ENCODE results near the gene RC3H2. TPM values are rescaled to one million over a fixed set of nuclear protein-coding genes. Genes with fewer than 3 reads are reported as not detected.
"Not testable (repeated sequence)": the region's sequence is repeated elsewhere in the genome, so short reads cannot be mapped to it uniquely, and the experiment has no call there.

The RC3H2 gene
- total RNA-seq, 2 donors from 2014 or later: 56.4 to 60.1 TPM

- no peaks in the 10 kb centered on the region for H3K4me1 ChIP-seq (ENCODE audit: control insufficient read depth, insufficient read depth, low read length)
- peak overlapping the region; percentile 85 for H3K9ac ChIP-seq (ENCODE audit: extremely low read depth, low read length, poor library complexity, severe bottlenecking)
- no peaks in the 10 kb centered on the region for H3K9me3 ChIP-seq (ENCODE audit: control insufficient read depth, low read length)
- peaks cover 25% of the 10 kb centered on the region for H3K36me3 ChIP-seq (ENCODE audit: control insufficient read depth, insufficient read depth, low read length)
- H3K27me3 Mint-ChIP-seq (ENCODE audit: insufficient read depth): no peaks in the 10 kb centered on the region
- H3K27me3 ChIP-seq (ENCODE audit: control insufficient read depth, insufficient read depth, low read length, poor library complexity, severe bottlenecking): no peaks in the 10 kb centered on the region
- H3K4me1 Mint-ChIP-seq: peaks cover 9% of the 10 kb centered on the region
- H3K36me3 Mint-ChIP-seq (ENCODE audit: low read depth): peaks cover 20% of the 10 kb centered on the region
- DNase-seq: no peak
- WGBS, 2 experiments (ENCODE audit: insufficient coverage in 1 of 2, insufficient read length in 1 of 2): 8 to 11% methylated on average over 9 of the region's 9 CpGs
- no peaks in the 10 kb centered on the region for H3K9me3 Mint-ChIP-seq
- peak overlapping the region; percentile 99 for H3K27ac Mint-ChIP-seq
- H3K4me3 ChIP-seq (ENCODE audit: low read length): peak overlapping the region; percentile 98
- H3K4me3 Mint-ChIP-seq: peak overlapping the region; percentile 91
- peak overlapping the region; percentile 52 for H3K27ac ChIP-seq (ENCODE audit: low read depth, low read length)
- TF ChIP-seq, protein P1, sequence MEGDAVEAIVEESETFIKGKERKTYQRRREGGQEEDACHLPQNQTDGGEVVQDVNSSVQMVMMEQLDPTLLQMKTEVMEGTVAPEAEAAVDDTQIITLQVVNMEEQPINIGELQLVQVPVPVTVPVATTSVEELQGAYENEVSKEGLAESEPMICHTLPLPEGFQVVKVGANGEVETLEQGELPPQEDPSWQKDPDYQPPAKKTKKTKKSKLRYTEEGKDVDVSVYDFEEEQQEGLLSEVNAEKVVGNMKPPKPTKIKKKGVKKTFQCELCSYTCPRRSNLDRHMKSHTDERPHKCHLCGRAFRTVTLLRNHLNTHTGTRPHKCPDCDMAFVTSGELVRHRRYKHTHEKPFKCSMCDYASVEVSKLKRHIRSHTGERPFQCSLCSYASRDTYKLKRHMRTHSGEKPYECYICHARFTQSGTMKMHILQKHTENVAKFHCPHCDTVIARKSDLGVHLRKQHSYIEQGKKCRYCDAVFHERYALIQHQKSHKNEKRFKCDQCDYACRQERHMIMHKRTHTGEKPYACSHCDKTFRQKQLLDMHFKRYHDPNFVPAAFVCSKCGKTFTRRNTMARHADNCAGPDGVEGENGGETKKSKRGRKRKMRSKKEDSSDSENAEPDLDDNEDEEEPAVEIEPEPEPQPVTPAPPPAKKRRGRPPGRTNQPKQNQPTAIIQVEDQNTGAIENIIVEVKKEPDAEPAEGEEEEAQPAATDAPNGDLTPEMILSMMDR (conservative IDR thresholded peaks at IDR 0.05): no peak
Measured at GRCh38 chr9:122912671-122912963, 7.5 kb upstream of the RC3H2 start.

DNA sequence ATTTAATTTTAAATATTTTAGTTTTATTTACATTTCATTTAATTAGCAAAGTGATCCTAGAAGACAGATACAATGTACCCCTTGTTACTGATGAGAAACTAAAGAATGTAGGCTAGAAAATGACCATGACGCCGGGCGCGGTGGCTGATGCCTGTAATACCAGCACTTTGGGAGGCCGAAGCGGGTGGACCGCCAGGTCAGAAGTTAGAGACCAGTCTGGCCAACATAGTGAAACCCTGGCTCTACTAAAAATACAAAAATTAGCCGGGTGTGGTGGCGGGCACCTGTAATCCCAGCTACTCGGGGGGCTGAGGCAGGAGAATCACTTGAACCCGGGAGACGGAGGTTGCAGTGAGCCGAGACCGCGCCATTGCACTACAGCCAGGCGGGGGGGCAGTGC lies 963 bp upstream of the RC3H2 start:
- peaks cover 18% of the 10 kb centered on the region for H3K36me3 Mint-ChIP-seq (ENCODE audit: low read depth)
- not testable (repeated sequence) for H3K9me3 ChIP-seq (ENCODE audit: control insufficient read depth, low read length); H3K4me1 Mint-ChIP-seq; H3K4me3 Mint-ChIP-seq; H3K27ac Mint-ChIP-seq; DNase-seq; H3K27ac ChIP-seq (ENCODE audit: low read depth, low read length); H3K27me3 ChIP-seq (ENCODE audit: control insufficient read depth, insufficient read depth, low read length, poor library complexity, severe bottlenecking); H3K4me3 ChIP-seq (ENCODE audit: low read length); H3K27me3 Mint-ChIP-seq (ENCODE audit: insufficient read depth); H3K9ac ChIP-seq (ENCODE audit: extremely low read depth, low read length, poor library complexity, severe bottlenecking); H3K4me1 ChIP-seq (ENCODE audit: control insufficient read depth, insufficient read depth, low read length); H3K9me3 Mint-ChIP-seq
- peaks cover 22% of the 10 kb centered on the region for H3K36me3 ChIP-seq (ENCODE audit: control insufficient read depth, insufficient read depth, low read length)
- WGBS, 2 experiments (ENCODE audit: insufficient coverage in 1 of 2, insufficient read length in 1 of 2): 96 to 98% methylated on average over 7 to 16 of the region's 16 CpGs

DNA sequence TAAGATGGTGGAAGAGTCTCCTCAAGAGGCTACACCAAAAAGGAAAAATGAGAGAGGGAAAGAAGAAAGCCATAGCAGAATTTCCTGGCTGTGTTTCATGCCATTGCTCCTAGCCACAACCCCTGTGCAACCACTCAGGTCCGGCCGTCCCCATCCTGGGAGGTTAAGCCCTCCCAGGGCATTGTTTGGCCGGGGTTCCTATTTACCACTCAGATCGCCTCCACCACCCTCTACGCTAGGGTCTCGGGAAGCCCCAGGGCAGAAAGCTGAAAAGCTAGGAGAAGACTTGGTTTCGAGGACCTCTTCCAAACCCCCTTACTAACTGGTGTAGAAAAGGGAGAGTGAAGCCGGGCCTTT lies 715 bp downstream of the RC3H2 start:
- Histone ChIP-seq H3K27ac (ENCODE audit: low read depth, low read length) (peak overlapping the region; percentile 84), H3K4me3 (ENCODE audit: low read length) (peak overlapping the region; percentile 89), H3K4me1 (ENCODE audit: control insufficient read depth, insufficient read depth, low read length) (no peaks in the 10 kb centered on the region), H3K9ac (ENCODE audit: extremely low read depth, low read length, poor library complexity, severe bottlenecking) (peak overlapping the region; percentile 91), H3K36me3 (ENCODE audit: control insufficient read depth, insufficient read depth, low read length) (peaks cover 5% of the 10 kb centered on the region), H3K27me3 (ENCODE audit: control insufficient read depth, insufficient read depth, low read length, poor library complexity, severe bottlenecking) (no peaks in the 10 kb centered on the region), H3K9me3 (ENCODE audit: control insufficient read depth, low read length) (no peaks in the 10 kb centered on the region)
- peak overlapping the region; percentile 93 for H3K27ac Mint-ChIP-seq
- TF ChIP-seq, protein P1 (conservative IDR thresholded peaks at IDR 0.05): no peak
- DNase-seq: peak; percentile 86
- H3K27me3 Mint-ChIP-seq (ENCODE audit: insufficient read depth): no peaks in the 10 kb centered on the region
- H3K4me1 Mint-ChIP-seq: peaks cover 10% of the 10 kb centered on the region
- WGBS, 2 experiments (ENCODE audit: insufficient coverage in 1 of 2, insufficient read length in 1 of 2): 1% methylated on average over 8 of the region's 8 CpGs; no CpG with 5 or more reads in 1 of the 2 experiments
- peaks cover 11% of the 10 kb centered on the region for H3K36me3 Mint-ChIP-seq (ENCODE audit: low read depth)
- H3K9me3 Mint-ChIP-seq: no peaks in the 10 kb centered on the region
- peak overlapping the region; percentile 88 for H3K4me3 Mint-ChIP-seq

GRCh38 chr9:122900791-122901190 lies 4.4 kb downstream of the RC3H2 start:
- Histone ChIP-seq H3K27ac (ENCODE audit: low read depth, low read length) (no peak overlapping the region), H3K4me3 (ENCODE audit: low read length) (no peak overlapping the region), H3K9me3 (ENCODE audit: control insufficient read depth, low read length) (no peaks in the 10 kb centered on the region), H3K27me3 (ENCODE audit: control insufficient read depth, insufficient read depth, low read length, poor library complexity, severe bottlenecking) (no peaks in the 10 kb centered on the region), H3K4me1 (ENCODE audit: control insufficient read depth, insufficient read depth, low read length) (no peaks in the 10 kb centered on the region), H3K36me3 (ENCODE audit: control insufficient read depth, insufficient read depth, low read length) (peaks cover 25% of the 10 kb centered on the region), H3K9ac (ENCODE audit: extremely low read depth, low read length, poor library complexity, severe bottlenecking) (no peak overlapping the region)
- TF ChIP-seq, protein P1 (conservative IDR thresholded peaks at IDR 0.05): no peak
- no peaks in the 10 kb centered on the region for H3K27me3 Mint-ChIP-seq (ENCODE audit: insufficient read depth)
- no peak for DNase-seq
- H3K27ac Mint-ChIP-seq: no peak overlapping the region
- H3K4me1 Mint-ChIP-seq: peaks cover 10% of the 10 kb centered on the region
- H3K9me3 Mint-ChIP-seq: no peaks in the 10 kb centered on the region
- H3K36me3 Mint-ChIP-seq (ENCODE audit: low read depth): peaks cover 19% of the 10 kb centered on the region
- 92 to 100% methylated on average over 1 to 2 of the region's 2 CpGs for WGBS, 2 experiments (ENCODE audit: insufficient coverage in 1 of 2, insufficient read length in 1 of 2)
- H3K4me3 Mint-ChIP-seq: no peak overlapping the region

Measured in endodermal cell (in vitro differentiated cells).